Muscle of leg (tissue), 11 donors: Measurements from ENCODE around the gene FAHD1. TPM values are rescaled to one million over a fixed set of nuclear protein-coding genes. Genes with fewer than 3 reads are reported as not detected.
"Not testable (repeated sequence)": the region's sequence is repeated elsewhere in the genome, so short reads cannot be mapped to it uniquely, and the experiment has no call there.

ENCODE experiments used
- DNase-seq: peaks from one replicate; pipeline ENCODE4 v3.0.0; 2013
- H3K27ac ChIP-seq: one replicate; pipeline ENCODE4 v1.5.1; 2013; ENCODE audit warnings: mild to moderate bottlenecking, low read length, control low read depth
- H3K27me3 ChIP-seq: one replicate; pipeline ENCODE4 v1.6.1; 2013; ENCODE audit warnings: low read length; ENCODE audit not compliant: control insufficient read depth, insufficient read depth
- H3K36me3 ChIP-seq: one replicate; pipeline ENCODE4 v1.6.1; 2013; ENCODE audit warnings: low read length; ENCODE audit not compliant: control insufficient read depth, insufficient read depth
- H3K4me1 ChIP-seq: one replicate; pipeline ENCODE4 v1.6.1; 2013; ENCODE audit warnings: low read length; ENCODE audit not compliant: control insufficient read depth, insufficient read depth
- H3K4me3 ChIP-seq: one replicate; pipeline ENCODE4 v1.5.1; 2013; ENCODE audit warnings: low read length, control low read depth
- H3K9me3 ChIP-seq: replicated peaks from 2 replicates; pipeline ENCODE4 v1.6.1; 2013; ENCODE audit warnings: low read depth, low read length; ENCODE audit not compliant: control insufficient read depth
- WGBS: methylation state at CpG from one replicate; pipeline ENCODE4 v1.1.5; 2013; ENCODE audit warnings: missing lambda C conversion rate; ENCODE audit not compliant: insufficient coverage; 5-methylcytosine and 5-hydroxymethylcytosine counted together
- polyA plus RNA-seq, 8 donors: library from polyadenylated mRNA; unstranded; fragments of 120-200 nt; gene quantifications; one replicate each; pipeline versions ENCODE4 v1.2.1 to v1.2.3, GENCODE V29; 2013; ENCODE audit warnings: inconsistent platforms in 1 of 8, low replicate concordance in 1 of 8; ENCODE audit not compliant: insufficient read length in 8 of 8, insufficient read depth in 1 of 8
- total RNA-seq: library from RNA; stranded (reverse); fragments of 120-200 nt; gene quantifications from one replicate; pipeline ENCODE4 v1.2.4, GENCODE V29; 2013

The FAHD1 gene
- total and polyA plus RNA-seq, 9 donors: 19.7 to 27.7 (median 22.6) TPM

GRCh38 chr16:1794908-1795666 is 31.9 kb upstream of the FAHD1 start:
- Histone ChIP-seq H3K4me3 (no peak overlapping the region), H3K27ac (no peak overlapping the region), H3K9me3 (peaks cover 14% of the 10 kb centered on the region), H3K4me1 (peaks cover 12% of the 10 kb centered on the region), H3K36me3 (peaks cover 16% of the 10 kb centered on the region), H3K27me3 (no peaks in the 10 kb centered on the region)
- WGBS: 72% methylated on average over 22 of the region's 32 CpGs
- DNase-seq: no peak

DNA sequence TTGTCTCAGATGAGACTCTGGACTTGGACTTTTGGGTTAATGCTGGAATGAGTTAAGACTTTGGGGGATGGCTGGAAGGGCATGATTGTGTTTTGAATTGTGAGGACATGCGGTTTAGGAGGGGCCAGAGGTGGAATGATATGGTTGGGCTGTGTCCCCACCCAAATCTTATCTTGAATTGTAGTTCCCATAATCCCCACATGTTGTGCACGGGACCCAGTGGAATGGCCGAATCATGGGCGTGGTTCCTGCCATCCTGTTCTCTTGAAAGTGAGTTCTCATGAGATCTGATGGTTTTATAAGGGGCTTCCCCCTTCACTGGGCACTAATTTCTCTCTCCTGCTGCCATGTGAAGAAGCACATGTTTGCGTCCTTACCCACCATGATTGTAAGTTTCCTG is 27.7 kb upstream of the FAHD1 start:
- peaks cover 14% of the 10 kb centered on the region for H3K9me3 ChIP-seq
- H3K36me3 ChIP-seq, H3K4me1 ChIP-seq, H3K4me3 ChIP-seq, H3K27ac ChIP-seq, DNase-seq, H3K27me3 ChIP-seq: not testable (repeated sequence)
- WGBS: no CpG with 5 or more reads among the region's 5 CpGs

DNA sequence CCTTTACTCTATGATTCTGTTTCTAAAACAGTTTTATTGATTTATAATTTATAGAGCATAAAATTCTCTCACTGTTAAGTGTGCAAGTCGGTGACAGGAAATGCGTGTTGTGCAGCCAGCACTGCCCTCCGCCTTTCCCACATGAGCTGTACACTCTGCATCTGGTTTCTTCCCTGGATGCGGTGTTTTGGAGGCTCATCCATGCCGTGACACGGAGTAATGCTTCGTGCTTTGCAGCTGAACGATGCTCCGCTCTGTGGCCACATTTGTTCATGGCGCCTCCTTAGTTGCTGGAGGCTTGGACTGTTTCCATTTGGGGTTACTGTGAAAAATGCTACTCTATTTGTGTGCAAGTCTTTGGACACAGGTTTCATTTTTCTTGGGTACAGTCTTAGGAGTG is 26.3 kb upstream of the FAHD1 start:
- H3K4me3 ChIP-seq: no peak overlapping the region
- H3K27ac ChIP-seq: no peak overlapping the region
- no peak for DNase-seq
- no peaks in the 10 kb centered on the region for H3K27me3 ChIP-seq
- H3K36me3 ChIP-seq: peaks cover 3% of the 10 kb centered on the region
- H3K9me3 ChIP-seq: peaks cover 14% of the 10 kb centered on the region
- no peaks in the 10 kb centered on the region for H3K4me1 ChIP-seq
- 64% methylated on average over 8 of the region's 10 CpGs for WGBS

DNA sequence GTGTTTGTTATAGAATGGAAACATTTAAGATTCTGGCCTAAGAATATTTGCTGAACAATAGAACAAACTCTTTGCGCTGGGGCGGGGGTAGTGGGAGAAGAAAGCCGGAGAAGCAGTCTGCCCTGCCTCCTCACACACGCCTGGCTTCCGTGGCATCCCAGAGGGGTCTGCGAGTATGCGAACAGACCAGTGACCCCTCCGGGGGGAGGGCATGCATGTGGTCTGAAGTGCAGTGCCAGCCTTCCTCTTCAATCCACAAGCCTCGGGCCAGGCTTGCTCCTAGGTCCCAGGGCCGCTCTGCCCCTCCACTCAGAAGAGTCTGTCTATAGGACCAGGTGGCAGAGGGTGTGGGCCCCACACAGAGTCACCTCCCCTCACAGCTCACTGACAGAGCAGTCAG is 19.4 kb upstream of the FAHD1 start:
- H3K27me3 ChIP-seq: no peaks in the 10 kb centered on the region
- 100% methylated on average over 3 of the region's 10 CpGs for WGBS
- H3K36me3 ChIP-seq: peaks cover 46% of the 10 kb centered on the region
- DNase-seq: no peak
- no peak overlapping the region for H3K27ac ChIP-seq
- no peak overlapping the region for H3K4me3 ChIP-seq
- H3K9me3 ChIP-seq: peaks cover 2% of the 10 kb centered on the region
- no peaks in the 10 kb centered on the region for H3K4me1 ChIP-seq

DNA sequence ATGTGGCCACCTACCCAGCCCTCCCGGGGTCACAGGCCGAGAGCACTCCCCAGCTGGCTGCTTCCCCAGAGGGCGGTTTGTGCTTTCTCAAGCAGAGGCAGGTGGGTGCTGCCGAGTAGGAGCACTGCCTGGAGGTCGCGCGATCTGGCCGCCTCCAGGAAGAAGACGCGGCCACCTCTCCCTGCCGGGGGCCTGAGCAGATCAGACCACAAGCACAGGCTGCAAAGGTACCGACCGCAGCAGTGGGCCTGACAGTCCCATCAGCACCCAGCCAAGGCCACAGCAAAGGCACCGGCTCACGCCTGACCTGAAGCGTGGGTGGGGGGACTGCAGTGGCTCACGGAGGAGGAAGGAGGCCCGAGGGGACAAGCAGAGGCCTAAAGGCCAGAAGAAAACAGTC is 18.3 kb upstream of the FAHD1 start:
- peaks cover 2% of the 10 kb centered on the region for H3K9me3 ChIP-seq
- WGBS: 90% methylated on average over 15 of the region's 18 CpGs
- H3K27ac ChIP-seq: no peak overlapping the region
- H3K4me1 ChIP-seq: peaks cover 4% of the 10 kb centered on the region
- no peaks in the 10 kb centered on the region for H3K27me3 ChIP-seq
- no peak overlapping the region for H3K4me3 ChIP-seq
- peaks cover 46% of the 10 kb centered on the region for H3K36me3 ChIP-seq
- DNase-seq: no peak

DNA sequence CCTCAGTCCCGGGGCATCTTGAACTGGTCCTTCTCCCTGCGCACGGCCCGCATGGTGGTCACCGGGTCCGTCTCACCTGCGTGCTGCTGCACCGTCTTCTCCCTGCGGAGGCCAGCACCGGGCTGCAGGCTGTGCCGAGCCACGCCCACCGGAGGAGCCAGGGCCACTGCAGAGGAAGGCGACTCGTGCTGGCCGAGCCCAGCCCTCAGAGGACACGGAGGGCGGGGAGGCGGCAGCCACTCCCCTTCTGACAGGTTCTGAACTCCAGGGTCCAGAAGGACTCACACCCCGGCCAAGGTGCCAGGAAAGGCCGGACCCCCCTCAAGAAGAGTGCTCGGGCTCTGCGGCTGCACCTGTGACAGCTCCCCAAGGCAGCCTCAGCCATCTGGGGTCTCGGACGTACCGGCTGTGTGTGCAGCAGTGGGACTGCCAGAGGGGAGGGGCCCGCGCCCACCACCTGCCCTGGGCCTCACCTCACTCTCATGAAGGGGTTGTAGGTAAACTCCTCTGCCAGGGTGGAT is 17.7 kb upstream of the FAHD1 start:
- H3K4me3 ChIP-seq: no peak overlapping the region
- no peak overlapping the region for H3K27ac ChIP-seq
- 69% methylated on average over 25 of the region's 28 CpGs for WGBS
- H3K9me3 ChIP-seq: peaks cover 2% of the 10 kb centered on the region
- H3K27me3 ChIP-seq: no peaks in the 10 kb centered on the region
- no peak for DNase-seq
- peaks cover 4% of the 10 kb centered on the region for H3K4me1 ChIP-seq
- H3K36me3 ChIP-seq: peaks cover 46% of the 10 kb centered on the region

GRCh38 chr16:1810106-1810505 is 16.9 kb upstream of the FAHD1 start:
- H3K9me3 ChIP-seq: peaks cover 2% of the 10 kb centered on the region
- no peak overlapping the region for H3K27ac ChIP-seq
- H3K4me1 ChIP-seq: peaks cover 4% of the 10 kb centered on the region
- no peak for DNase-seq
- H3K4me3 ChIP-seq: no peak overlapping the region
- no peaks in the 10 kb centered on the region for H3K27me3 ChIP-seq
- H3K36me3 ChIP-seq: peaks cover 46% of the 10 kb centered on the region
- 93% methylated on average over 6 of the region's 16 CpGs for WGBS

GRCh38 chr16:1810536-1810935 is 16.5 kb upstream of the FAHD1 start:
- Histone ChIP-seq H3K27me3 (no peaks in the 10 kb centered on the region), H3K36me3 (peaks cover 50% of the 10 kb centered on the region), H3K9me3 (peaks cover 2% of the 10 kb centered on the region), H3K4me3 (no peak overlapping the region), H3K4me1 (peaks cover 4% of the 10 kb centered on the region), H3K27ac (no peak overlapping the region)
- WGBS: 85% methylated on average over 13 of the region's 16 CpGs
- no peak for DNase-seq

DNA sequence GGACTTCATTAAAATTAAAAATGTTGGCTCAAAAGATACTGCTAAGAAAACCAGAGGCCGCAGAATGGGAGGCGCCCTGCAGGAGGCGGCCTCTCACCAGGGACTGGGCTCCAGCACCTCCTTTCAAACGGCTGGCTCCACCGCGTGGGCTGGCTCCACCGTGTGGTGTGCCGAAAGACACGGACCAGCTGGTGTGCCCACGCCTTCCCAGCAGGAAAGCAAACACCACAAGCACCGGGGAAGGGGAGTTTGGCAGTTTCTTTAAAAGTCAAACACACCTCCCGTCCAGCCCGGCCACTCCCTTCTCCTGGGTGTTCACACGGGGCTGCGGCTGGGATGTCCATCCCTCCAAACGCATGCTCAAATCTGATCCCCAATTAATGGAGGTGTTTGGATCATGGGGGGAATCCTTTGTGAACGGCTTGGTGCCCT is 14.3 kb upstream of the FAHD1 start:
- no peaks in the 10 kb centered on the region for H3K27me3 ChIP-seq
- DNase-seq: peak; percentile 60
- H3K36me3 ChIP-seq: peaks cover 51% of the 10 kb centered on the region
- no peaks in the 10 kb centered on the region for H3K9me3 ChIP-seq
- no peak overlapping the region for H3K27ac ChIP-seq
- H3K4me3 ChIP-seq: no peak overlapping the region
- peaks cover 4% of the 10 kb centered on the region for H3K4me1 ChIP-seq
- 10% methylated on average over 2 of the region's 17 CpGs for WGBS

DNA sequence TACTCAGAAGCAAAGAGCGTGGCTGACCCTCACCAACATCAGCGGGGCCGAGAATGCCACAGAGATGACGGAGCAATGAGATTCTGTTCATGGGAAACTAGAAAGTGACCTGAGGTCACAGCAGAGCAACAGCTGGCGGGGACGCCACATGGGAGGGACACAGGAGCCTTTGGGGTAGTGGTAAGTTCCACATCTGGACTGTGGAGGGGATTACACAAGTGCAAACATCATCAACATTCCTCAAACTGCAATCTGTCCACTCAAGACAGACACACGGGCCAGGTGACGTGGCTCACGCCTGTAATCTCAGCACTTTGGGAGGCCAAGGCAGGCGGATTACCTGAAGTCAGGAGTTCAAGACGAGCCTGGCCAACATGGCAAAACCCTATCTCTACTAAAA is 11.5 kb upstream of the FAHD1 start:
- no peaks in the 10 kb centered on the region for H3K9me3 ChIP-seq
- no peaks in the 10 kb centered on the region for H3K27me3 ChIP-seq
- peaks cover 45% of the 10 kb centered on the region for H3K36me3 ChIP-seq
- DNase-seq: no peak
- H3K27ac ChIP-seq: no peak overlapping the region
- H3K4me3 ChIP-seq: no peak overlapping the region
- 92% methylated on average over 4 of the region's 11 CpGs for WGBS
- peaks cover 4% of the 10 kb centered on the region for H3K4me1 ChIP-seq
